Calu3 (cell line): ENCODE measurements around the gene WDR54. TPM values are rescaled to one million over a fixed set of nuclear protein-coding genes. Genes with fewer than 3 reads are reported as not detected.

ENCODE experiments used
- BruUV-seq: library from RNA; stranded (reverse); fragments of 400-500 nt; replicated peaks from 2 replicates; lab custom pipeline; 2021; lab: Mats Ljungman, UMichigan
- CTCF ChIA-PET: fragments of 300-600 bp; sonication (Branson Sonifier 250); formaldehyde crosslinking; loops from one replicate; lab custom pipeline; 2022; ENCODE audit warnings: antibody characterized with exemption; lab: Charles Lee
- DNase-seq: peaks from one replicate; pipeline ENCODE4 v3.0.0; 2022
- H3K27ac Mint-ChIP-seq: one replicate; pipeline ENCODE4 v1.8.0; 2022; ENCODE audit warnings: mixed read lengths; ENCODE audit not compliant: unreplicated experiment
- H3K27me3 Mint-ChIP-seq: one replicate; pipeline ENCODE4 v1.8.0; 2022; ENCODE audit warnings: mixed read lengths; ENCODE audit not compliant: unreplicated experiment
- H3K36me3 Mint-ChIP-seq: one replicate; pipeline ENCODE4 v1.8.0; 2022; ENCODE audit warnings: mild to moderate bottlenecking, moderate library complexity, mixed read lengths; ENCODE audit not compliant: insufficient read depth, unreplicated experiment
- H3K4me1 Mint-ChIP-seq: one replicate; pipeline ENCODE4 v1.8.0; 2022; ENCODE audit warnings: mild to moderate bottlenecking, low read depth, mixed read lengths; ENCODE audit not compliant: unreplicated experiment
- H3K4me3 Mint-ChIP-seq: one replicate; pipeline ENCODE4 v1.8.0; 2022; ENCODE audit warnings: mild to moderate bottlenecking, low read depth, moderate library complexity, mixed read lengths; ENCODE audit not compliant: unreplicated experiment
- H3K9me3 Mint-ChIP-seq: one replicate; pipeline ENCODE4 v1.8.0; 2022; ENCODE audit warnings: low read depth, mixed read lengths; ENCODE audit not compliant: unreplicated experiment
- intact Hi-C: fragments of 100-400 bp; cut with micrococcal nuclease; formaldehyde crosslinking; loops from one replicate; pipeline ENCODE4 v1.10.0; 2022; ENCODE audit not compliant: unreplicated experiment
- total RNA-seq: library from RNA; stranded (reverse); gene quantifications from 2 replicates; pipeline ENCODE4 v1.2.3, GENCODE V29; 2022
- TF ChIP-seq, protein P1 (sequence below): fragments of 200-600 bp; IDR thresholded peaks from one replicate; pipeline ENCODE4 v1.8.0; 2022; ENCODE audit warnings: antibody characterized with exemption; ENCODE audit not compliant: unreplicated experiment

The WDR54 gene
- total RNA-seq, 1 experiment from 2014 or later = 30.5 TPM

- peaks cover 5% of the 10 kb centered on the region for H3K36me3 Mint-ChIP-seq
- H3K9me3 Mint-ChIP-seq = no peaks in the 10 kb centered on the region
- H3K4me1 Mint-ChIP-seq = peaks cover 18% of the 10 kb centered on the region
- no peak overlapping the region for H3K27ac Mint-ChIP-seq
- CTCF ChIA-PET = no interaction called here
- intact Hi-C loops = no loop called here
- no peaks in the 10 kb centered on the region for H3K27me3 Mint-ChIP-seq
- no peak overlapping the region for H3K4me3 Mint-ChIP-seq
- TF ChIP-seq, protein P1, sequence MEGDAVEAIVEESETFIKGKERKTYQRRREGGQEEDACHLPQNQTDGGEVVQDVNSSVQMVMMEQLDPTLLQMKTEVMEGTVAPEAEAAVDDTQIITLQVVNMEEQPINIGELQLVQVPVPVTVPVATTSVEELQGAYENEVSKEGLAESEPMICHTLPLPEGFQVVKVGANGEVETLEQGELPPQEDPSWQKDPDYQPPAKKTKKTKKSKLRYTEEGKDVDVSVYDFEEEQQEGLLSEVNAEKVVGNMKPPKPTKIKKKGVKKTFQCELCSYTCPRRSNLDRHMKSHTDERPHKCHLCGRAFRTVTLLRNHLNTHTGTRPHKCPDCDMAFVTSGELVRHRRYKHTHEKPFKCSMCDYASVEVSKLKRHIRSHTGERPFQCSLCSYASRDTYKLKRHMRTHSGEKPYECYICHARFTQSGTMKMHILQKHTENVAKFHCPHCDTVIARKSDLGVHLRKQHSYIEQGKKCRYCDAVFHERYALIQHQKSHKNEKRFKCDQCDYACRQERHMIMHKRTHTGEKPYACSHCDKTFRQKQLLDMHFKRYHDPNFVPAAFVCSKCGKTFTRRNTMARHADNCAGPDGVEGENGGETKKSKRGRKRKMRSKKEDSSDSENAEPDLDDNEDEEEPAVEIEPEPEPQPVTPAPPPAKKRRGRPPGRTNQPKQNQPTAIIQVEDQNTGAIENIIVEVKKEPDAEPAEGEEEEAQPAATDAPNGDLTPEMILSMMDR = no peak
- no TSS peak for BruUV-seq
- no peak for DNase-seq
Measured at GRCh38 chr2:74381751-74382150, 39.8 kb upstream of the WDR54 start.

DNA sequence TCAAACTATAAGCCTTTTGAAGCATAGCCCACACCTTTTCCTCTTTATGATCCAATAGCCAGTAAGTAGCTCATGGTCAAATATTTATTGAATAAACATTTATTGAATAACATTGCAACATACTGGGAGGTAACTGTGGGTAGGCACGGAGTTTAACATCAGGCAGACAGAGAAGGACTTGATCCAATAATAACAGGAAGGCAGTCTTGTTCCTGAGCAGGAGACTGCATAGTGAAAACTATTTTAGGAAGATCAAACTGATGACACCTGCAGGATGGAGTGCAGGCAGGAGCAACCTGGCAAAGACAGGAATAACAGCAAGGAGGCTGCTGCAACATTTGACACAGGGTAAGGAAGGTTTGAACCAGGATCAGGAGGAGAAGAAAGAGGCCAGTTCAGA lies 38.3 kb upstream of the WDR54 start:
- no peak for DNase-seq

DNA sequence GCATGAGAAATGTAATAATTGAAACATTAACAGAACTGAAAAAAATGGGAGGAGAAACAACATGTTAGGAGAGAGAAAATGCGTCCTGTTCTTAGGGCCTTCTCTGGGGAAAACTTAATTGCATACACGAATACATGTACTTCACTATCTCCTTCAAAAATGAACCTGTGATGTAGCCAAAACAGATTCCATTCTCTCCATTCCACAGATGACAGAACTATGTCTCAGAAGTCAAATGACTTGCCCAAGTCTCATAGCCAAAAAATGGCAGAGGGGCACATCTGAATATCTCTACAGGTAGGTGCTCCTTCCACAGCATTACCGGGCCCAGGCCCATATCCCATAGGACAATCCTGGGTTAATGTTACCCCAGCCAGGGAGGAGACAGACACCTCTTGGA lies 37.5 kb upstream of the WDR54 start:
- H3K4me3 Mint-ChIP-seq = no peak overlapping the region
- CTCF ChIA-PET = no interaction called here
- TF ChIP-seq, protein P1 = no peak
- BruUV-seq = no TSS peak
- H3K27ac Mint-ChIP-seq = no peak overlapping the region
- no peaks in the 10 kb centered on the region for H3K36me3 Mint-ChIP-seq
- no peaks in the 10 kb centered on the region for H3K27me3 Mint-ChIP-seq
- H3K4me1 Mint-ChIP-seq = peaks cover 18% of the 10 kb centered on the region
- no peaks in the 10 kb centered on the region for H3K9me3 Mint-ChIP-seq
- DNase-seq = no peak
- intact Hi-C loops = no loop called here

More for the DNA sequence above, 38.3 kb upstream of the WDR54 start:
- CTCF ChIA-PET = no interaction called here
- Mint-ChIP-seq H3K9me3 (no peaks in the 10 kb centered on the region), H3K27me3 (no peaks in the 10 kb centered on the region), H3K27ac (no peak overlapping the region), H3K4me3 (no peak overlapping the region), H3K4me1 (peaks cover 18% of the 10 kb centered on the region), H3K36me3 (peaks cover 5% of the 10 kb centered on the region)
- TF ChIP-seq, protein P1 = no peak
- intact Hi-C loops = no loop called here
- no TSS peak for BruUV-seq

GRCh38 chr2:74385396-74385795 lies 36.1 kb upstream of the WDR54 start:
- intact Hi-C loops = no loop called here
- no peak for DNase-seq
- TF ChIP-seq, protein P1 = no peak
- no peaks in the 10 kb centered on the region for H3K27me3 Mint-ChIP-seq
- peaks cover 12% of the 10 kb centered on the region for H3K4me1 Mint-ChIP-seq
- no peaks in the 10 kb centered on the region for H3K9me3 Mint-ChIP-seq
- no peak overlapping the region for H3K27ac Mint-ChIP-seq
- no TSS peak for BruUV-seq
- CTCF ChIA-PET = no interaction called here
- no peak overlapping the region for H3K4me3 Mint-ChIP-seq
- no peaks in the 10 kb centered on the region for H3K36me3 Mint-ChIP-seq

DNA sequence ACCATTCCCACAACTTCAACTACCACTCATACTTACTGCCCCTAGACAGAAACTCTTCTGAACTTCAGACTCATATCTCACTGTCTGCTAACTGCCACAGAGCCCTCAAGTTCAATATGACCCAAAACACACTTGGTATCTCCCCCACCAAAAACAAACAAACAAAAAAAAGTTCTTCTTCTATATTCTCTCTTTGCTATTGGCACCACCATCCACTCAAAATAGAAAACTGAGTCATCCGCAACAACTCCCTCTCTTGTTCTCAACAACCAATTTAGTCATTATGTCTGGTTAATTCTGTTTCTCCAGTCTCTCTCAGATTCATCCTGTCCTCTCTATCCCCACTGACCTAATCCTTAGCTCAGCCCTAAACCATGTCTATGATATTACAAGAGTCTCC lies 34.2 kb upstream of the WDR54 start:
- no peak overlapping the region for H3K27ac Mint-ChIP-seq
- BruUV-seq = no TSS peak
- no peaks in the 10 kb centered on the region for H3K27me3 Mint-ChIP-seq
- peaks cover 8% of the 10 kb centered on the region for H3K4me1 Mint-ChIP-seq
- CTCF ChIA-PET = no interaction called here
- no peaks in the 10 kb centered on the region for H3K9me3 Mint-ChIP-seq
- TF ChIP-seq, protein P1 = no peak
- H3K36me3 Mint-ChIP-seq = peaks cover 11% of the 10 kb centered on the region
- no peak overlapping the region for H3K4me3 Mint-ChIP-seq
- intact Hi-C loops = no loop called here
- DNase-seq = no peak
